NK-92 (cell line): ENCODE measurements around the gene FMN1.

ENCODE experiments used
- DNase-seq: peaks from one replicate; lab custom pipeline; 2025; ENCODE audit not compliant: unreplicated experiment; lab: John Stamatoyannopoulos, UW

The FMN1 gene

GRCh38 chr15:32944431-32944830 is 250.1 kb downstream of the FMN1 start:
- DNase-seq, result no peak

- DNase-seq, result no peak
Observed at GRCh38 chr15:32943711-32944110, 250.8 kb downstream of the FMN1 start.

- no peak for DNase-seq
Observed at GRCh38 chr15:32942401-32942841, 252.1 kb downstream of the FMN1 start.

GRCh38 chr15:32941823-32942222 is 252.7 kb downstream of the FMN1 start:
- no peak for DNase-seq

- no peak for DNase-seq
Observed at GRCh38 chr15:32936976-32937375, 257.5 kb downstream of the FMN1 start.

- DNase-seq, result no peak
Observed at GRCh38 chr15:32936283-32936918, 258.1 kb downstream of the FMN1 start.

- no peak for DNase-seq
Observed at GRCh38 chr15:32935139-32935538, 259.4 kb downstream of the FMN1 start.

GRCh38 chr15:32933236-32933635 is 261.3 kb downstream of the FMN1 start:
- no peak for DNase-seq

- DNase-seq, result no peak
Observed at GRCh38 chr15:32928876-32929275, 265.6 kb downstream of the FMN1 start.

GRCh38 chr15:32927124-32927523 is 267.4 kb downstream of the FMN1 start:
- DNase-seq, result no peak

GRCh38 chr15:32923176-32923575 is 271.3 kb downstream of the FMN1 start:
- no peak for DNase-seq

- DNase-seq, result no peak
Observed at GRCh38 chr15:32922541-32922940, 272.0 kb downstream of the FMN1 start.

GRCh38 chr15:32919749-32920414 is 274.6 kb downstream of the FMN1 start:
- no peak for DNase-seq

- DNase-seq, result no peak
Observed at GRCh38 chr15:32918547-32918946, 276.0 kb downstream of the FMN1 start.

GRCh38 chr15:32910839-32911238 is 283.7 kb downstream of the FMN1 start:
- no peak for DNase-seq

GRCh38 chr15:32909431-32909830 is 285.1 kb downstream of the FMN1 start:
- no peak for DNase-seq

- no peak for DNase-seq
Observed at GRCh38 chr15:32908872-32909271, 285.6 kb downstream of the FMN1 start.

GRCh38 chr15:32908135-32908801 is 286.2 kb downstream of the FMN1 start:
- no peak for DNase-seq

- no peak for DNase-seq
Observed at GRCh38 chr15:32905481-32905880, 289.0 kb downstream of the FMN1 start.

- DNase-seq, result no peak
Observed at GRCh38 chr15:32904448-32904847, 290.1 kb downstream of the FMN1 start.

GRCh38 chr15:32903591-32904290 is 290.8 kb downstream of the FMN1 start:
- no peak for DNase-seq

GRCh38 chr15:32901995-32902394 is 292.5 kb downstream of the FMN1 start:
- no peak for DNase-seq
